Tibial nerve (tissue), 4 donors: ENCODE measurements around the gene MAGI2.

Source experiments
- EP300 ChIP-seq, 2 donors: sonication (generic); formaldehyde crosslinking; IDR thresholded peaks; one replicate each; pipeline ENCODE4 v1.6.1; 2017; ENCODE audit warnings: antibody characterized with exemption in 2 of 2, mild to moderate bottlenecking in 1 of 2
- POLR2A ChIP-seq, 2 donors: fragments of 450-650 bp; IDR thresholded peaks; one replicate each; pipeline ENCODE4 v1.6.1; 2017; ENCODE audit warnings: antibody characterized with exemption in 2 of 2, mild to moderate bottlenecking in 2 of 2, moderate library complexity in 2 of 2
- TF ChIP-seq, protein P1 (sequence below), 5 experiments: fragments of 200-600 bp in 3 of 5; fragments of 450-650 bp in 2 of 5; sonication (generic) in 3 of 5; IDR thresholded peaks; one replicate each; pipeline ENCODE4 v1.5.1; 2016 to 2019; ENCODE audit warnings: antibody characterized with exemption in 5 of 5, mild to moderate bottlenecking in 3 of 5, moderate library complexity in 2 of 5

DNA sequence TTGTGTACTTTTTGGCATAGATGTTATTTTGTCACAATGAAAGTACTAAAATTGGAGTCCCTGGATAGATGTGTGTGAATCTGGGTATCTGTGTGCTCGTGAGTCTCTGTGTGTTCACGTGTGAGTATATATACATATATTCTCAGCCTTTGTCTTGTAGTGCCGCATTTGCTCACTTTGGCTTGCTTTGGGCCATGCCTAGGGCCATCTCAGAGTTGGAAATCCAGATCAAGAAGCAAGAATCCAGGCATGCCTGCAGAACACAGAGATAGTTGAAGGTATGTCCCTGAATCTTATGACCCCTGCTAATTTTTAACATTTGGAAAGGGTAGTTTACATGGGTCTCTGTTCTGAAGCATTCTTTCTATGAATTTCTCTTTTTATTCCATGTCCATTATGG, 1446.2 kb downstream of the MAGI2 start:
- TF ChIP-seq, protein P1, sequence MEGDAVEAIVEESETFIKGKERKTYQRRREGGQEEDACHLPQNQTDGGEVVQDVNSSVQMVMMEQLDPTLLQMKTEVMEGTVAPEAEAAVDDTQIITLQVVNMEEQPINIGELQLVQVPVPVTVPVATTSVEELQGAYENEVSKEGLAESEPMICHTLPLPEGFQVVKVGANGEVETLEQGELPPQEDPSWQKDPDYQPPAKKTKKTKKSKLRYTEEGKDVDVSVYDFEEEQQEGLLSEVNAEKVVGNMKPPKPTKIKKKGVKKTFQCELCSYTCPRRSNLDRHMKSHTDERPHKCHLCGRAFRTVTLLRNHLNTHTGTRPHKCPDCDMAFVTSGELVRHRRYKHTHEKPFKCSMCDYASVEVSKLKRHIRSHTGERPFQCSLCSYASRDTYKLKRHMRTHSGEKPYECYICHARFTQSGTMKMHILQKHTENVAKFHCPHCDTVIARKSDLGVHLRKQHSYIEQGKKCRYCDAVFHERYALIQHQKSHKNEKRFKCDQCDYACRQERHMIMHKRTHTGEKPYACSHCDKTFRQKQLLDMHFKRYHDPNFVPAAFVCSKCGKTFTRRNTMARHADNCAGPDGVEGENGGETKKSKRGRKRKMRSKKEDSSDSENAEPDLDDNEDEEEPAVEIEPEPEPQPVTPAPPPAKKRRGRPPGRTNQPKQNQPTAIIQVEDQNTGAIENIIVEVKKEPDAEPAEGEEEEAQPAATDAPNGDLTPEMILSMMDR (IDR thresholded peaks at IDR 0.05), result no peak
- TF ChIP-seq POLR2A (IDR thresholded peaks at IDR 0.05) (no peak), EP300 (IDR thresholded peaks at IDR 0.05) (no peak)
